CD4-positive, alpha-beta T cell treated with Interferon alpha-2 for 1 hour (primary cell): ENCODE measurements around the gene MAP3K5.

Source experiments
- DNase-seq, 2 donors: peaks; one replicate each; pipeline ENCODE4 v3.0.0-alpha.2; 2020 to 2022

MAP3K5 gene

GRCh38 chr6:136641873-136642465 lies 150.3 kb downstream of the MAP3K5 start:
- DNase-seq = no peak

GRCh38 chr6:136641166-136641565 lies 151.1 kb downstream of the MAP3K5 start:
- no peak for DNase-seq

DNA sequence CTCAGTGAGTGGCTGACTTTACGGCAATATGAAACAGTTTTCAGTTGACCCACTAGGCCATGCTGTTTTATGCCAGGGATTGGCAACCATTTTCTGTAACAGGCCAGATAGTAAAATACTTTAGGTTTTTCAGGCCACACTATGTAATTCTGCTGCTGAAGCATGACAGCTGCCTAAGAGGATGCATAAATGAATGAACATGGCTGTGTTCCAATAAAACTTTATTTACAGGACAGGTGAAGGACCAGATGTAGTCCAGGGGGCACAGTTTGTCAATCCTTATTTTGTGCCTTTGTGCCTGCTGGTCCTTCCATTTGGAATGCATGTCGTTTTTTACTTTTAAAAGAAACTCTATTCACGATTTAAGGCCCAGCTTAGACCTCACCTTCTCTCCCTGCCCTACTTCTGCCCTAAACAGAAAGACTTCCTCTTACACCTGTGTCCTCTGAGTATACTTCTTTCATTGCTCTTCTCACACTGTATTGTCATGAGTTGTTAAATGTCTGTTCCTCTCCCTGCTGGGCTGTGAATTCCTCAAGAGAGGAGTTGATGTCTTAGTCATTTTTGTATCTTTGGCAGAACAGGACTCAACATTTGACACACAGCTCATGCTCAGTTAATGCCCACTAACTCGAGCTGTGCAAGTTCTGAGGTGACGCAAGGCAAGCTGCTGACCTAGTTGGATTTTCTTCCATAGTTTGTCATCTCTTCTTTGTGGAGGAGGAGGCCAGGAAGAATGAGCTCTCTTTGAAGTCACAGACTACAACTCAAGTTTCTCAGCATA lies 152.0 kb downstream of the MAP3K5 start:
- no peak for DNase-seq

DNA sequence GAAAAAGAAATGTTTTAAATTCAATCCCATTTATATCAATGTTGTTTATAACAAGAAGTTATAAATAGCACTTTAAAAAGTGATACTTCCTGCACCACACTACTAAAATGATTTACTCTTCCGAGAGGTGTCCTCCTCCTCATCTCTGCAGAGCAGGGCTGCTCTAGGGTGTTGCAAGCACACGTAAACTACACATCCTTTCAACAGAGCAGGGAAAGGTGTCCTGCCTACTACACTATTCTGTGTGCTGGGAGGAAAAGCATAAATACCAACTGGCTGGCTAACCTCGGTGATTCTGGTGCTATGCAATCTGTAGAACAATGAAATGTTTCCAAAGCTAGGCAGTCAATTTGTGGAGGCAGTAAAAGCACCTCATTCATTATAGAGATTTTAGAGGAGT lies 152.6 kb downstream of the MAP3K5 start:
- no peak for DNase-seq

GRCh38 chr6:136635615-136636014 lies 156.7 kb downstream of the MAP3K5 start:
- DNase-seq = no peak

GRCh38 chr6:136633355-136633754 lies 158.9 kb downstream of the MAP3K5 start:
- no peak for DNase-seq

DNA sequence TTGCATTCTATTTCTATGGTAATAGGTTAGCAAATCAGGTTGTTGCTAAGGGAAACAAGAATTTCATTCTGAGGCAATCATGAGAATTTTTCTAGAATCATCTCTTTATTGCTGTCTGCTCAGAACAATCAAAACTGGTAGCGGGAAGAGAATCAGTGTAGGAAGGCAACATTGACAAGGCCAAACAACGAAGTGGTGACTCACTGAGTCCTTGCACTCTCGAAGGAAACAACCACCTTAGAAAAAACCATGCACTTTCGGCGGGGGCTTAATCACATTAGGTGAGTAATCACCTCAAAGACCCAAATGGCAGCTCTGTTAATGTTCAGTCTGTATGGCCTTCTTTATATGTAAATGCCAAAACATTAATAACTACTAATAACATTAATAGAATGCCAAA lies 163.3 kb downstream of the MAP3K5 start:
- DNase-seq = no peak

DNA sequence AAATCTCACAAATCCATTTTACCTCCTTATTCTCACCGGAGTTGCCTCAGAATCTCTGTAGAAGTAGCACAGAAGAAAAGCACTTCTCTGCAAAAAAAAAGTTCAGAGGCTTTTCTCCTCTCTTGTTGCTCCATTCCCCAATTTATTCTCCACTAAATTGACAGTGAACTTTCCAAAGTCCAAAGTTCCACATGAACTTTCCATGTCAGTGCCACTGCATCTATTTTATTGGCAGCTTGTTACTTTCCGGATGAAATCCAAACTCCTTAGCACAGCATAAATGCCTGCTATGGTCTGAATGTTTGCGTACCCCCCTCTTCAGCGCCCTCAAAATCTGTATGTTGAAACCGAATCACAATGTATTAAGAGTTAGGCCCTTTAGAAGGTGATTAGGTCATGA lies 165.1 kb downstream of the MAP3K5 start:
- no peak for DNase-seq

DNA sequence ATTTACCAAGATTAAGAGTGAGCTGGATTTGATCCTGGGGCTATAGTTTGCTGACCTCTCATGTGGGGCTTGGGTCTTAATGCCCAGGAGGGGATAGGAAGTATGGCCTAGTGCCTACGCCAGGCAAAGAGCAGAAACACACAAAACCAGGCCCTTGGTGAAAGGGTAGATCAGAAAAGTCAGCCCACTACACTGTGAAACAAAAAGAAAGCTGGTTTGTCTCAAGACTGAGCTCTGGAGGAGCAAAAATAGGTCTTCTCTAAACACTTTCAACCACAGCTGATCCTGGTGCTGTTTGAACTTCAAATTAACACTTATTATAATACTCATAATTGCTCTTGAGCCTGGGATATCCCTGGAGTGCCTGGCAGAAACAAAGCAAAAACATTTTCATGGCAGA lies 167.0 kb downstream of the MAP3K5 start:
- DNase-seq = no peak

GRCh38 chr6:136624347-136624746 lies 167.9 kb downstream of the MAP3K5 start:
- no peak for DNase-seq

GRCh38 chr6:136618086-136618485 lies 174.2 kb downstream of the MAP3K5 start:
- no peak for DNase-seq

DNA sequence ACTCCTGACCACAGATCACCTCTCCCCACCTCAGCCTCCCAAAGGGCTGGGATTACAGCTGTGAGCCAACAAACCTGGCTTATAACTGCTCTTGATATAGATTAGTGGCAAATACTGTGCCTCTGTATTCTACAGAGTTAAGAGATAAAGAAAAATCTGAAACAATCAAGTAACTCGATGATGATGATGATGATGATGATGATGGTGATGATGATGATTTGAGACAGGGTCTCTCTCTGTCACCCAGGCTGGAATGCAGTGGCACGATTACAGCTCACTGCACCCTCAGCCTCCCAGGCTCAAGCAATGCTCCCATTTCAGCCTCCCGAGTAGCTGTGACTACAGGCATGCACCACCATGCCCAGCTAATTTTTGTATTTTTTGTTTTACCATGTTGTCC lies 175.8 kb downstream of the MAP3K5 start:
- no peak for DNase-seq

GRCh38 chr6:136614994-136615393 lies 177.3 kb downstream of the MAP3K5 start:
- no peak for DNase-seq

- DNase-seq = no peak
Measured at GRCh38 chr6:136614350-136614749, 177.9 kb downstream of the MAP3K5 start.

- no peak for DNase-seq
Measured at GRCh38 chr6:136613477-136613876, 178.8 kb downstream of the MAP3K5 start.

- DNase-seq = no peak
Measured at GRCh38 chr6:136612666-136613389, 179.4 kb downstream of the MAP3K5 start.

DNA sequence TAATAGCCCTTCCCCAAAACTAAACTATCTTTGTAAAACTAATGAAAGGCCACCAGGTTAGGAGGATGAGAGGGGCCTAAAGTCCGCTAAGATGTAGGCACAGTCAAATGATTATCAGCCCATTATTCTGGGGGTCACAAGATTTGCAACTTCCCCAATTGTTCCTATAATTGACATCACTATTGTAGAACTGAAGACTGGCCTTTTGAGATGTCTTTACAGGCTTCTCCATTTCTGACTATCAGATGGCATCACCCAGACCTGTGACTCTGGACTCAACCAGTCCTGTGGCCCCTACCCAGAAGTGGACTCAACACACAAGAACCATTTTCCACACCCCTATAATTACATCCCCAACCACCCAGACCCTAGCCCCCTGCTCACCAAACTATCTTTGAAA lies 180.5 kb downstream of the MAP3K5 start:
- no peak for DNase-seq

DNA sequence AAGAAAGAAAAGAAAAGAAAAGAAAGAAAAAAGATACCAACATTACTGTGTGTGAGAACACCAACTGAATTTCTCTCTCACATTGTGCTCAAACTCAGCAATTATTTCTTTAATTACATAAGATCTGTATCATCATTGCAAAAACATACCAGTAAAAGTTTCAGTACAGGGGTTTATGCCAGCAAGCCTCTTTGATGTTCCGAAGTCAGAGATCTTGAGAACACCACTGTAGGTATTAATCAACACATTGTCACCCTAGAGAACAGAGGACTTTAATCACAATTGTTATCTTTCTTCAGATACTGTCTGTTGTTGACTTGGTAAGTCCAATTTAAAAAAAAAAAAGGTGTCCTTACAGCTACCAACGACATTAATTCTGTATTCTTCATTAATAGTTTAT lies 181.1 kb downstream of the MAP3K5 start:
- no peak for DNase-seq

DNA sequence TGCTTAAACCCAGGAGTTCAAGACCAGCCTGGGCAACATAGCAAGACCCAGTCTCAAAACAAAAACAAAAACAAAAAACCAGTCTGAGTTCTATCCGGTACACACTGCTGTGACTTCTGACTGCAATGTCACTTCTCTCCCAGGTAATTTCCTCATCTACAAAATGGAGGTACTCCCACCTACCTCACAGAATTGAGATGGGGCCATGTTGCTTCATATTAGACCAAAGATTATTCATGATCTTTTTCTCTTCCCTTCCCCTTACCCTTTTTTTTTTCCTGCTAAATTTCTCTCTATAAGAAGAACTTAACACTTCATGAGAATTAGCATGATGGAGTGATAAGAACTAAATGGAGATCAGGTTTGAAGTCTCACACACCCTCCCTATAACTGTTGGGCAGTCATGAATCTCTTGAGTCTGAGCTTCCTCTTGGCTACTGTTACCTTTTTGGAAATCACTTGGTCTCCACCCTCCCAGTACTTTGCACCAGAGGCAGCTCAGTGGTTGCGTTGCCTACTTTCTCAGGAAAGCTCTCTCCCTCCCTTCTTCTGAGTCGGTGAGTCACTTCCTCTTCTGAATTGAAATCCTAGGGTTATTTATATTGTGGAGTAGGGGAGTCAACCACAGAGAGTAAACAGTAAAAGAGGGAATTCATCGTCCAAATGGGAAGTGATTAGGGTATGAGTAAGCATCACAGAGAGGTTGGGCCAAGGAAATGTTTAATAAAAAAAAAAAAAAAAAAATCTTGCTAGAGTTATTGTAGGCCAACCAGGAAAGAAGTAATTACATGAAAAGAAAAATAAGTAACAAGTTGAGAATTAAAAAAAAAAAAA lies 182.2 kb downstream of the MAP3K5 start:
- peak; percentile 3 to 51 for DNase-seq

GRCh38 chr6:136608991-136609390 lies 183.3 kb downstream of the MAP3K5 start:
- no peak for DNase-seq

DNA sequence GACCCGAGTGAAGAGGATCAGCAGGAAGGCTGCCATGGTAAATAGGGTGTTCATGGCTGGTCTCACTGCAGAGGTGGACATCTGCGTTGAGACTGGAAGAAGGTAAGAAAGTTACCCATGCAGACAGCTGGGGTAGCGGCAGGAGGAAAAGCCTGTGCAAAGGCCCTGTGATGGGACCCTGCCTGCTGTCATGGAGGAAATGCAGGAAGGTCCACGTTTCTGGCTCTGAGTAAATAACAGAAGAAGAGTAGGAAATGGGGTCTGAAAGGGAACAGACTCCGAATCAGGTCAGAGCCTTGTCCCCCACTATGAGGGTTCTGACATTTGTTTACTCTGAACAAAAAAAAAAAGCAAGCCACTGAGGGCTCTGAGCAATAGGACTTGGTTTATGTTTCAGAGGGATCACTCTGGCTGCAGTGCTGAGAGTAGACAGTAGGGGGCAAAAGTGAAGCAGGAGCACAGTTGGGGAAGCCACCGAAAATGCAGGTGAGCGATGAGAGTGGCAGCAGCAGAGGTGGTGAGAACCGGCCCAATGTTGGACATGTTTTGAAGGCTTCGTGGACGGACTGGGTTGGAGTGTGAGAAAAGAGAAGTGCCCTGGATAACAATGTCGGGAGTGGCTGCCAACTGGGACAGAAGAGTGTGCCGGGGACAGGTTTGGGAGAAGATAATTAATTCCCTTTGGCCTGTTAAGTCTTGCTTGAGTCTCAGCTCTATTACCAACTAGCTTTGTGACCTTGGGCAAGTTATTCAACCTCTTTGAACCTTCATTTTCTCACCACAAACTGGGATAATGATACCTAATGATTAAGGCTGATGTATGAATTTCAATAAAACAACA lies 184.1 kb downstream of the MAP3K5 start:
- DNase-seq = peak; percentile 68 to 85
